Eye (tissue), 1 donor: ENCODE results near the gene FAM25G.
"Not testable (repeated sequence)": the region's sequence is repeated elsewhere in the genome, so short reads cannot be mapped to it uniquely, and the experiment has no call there.

Experiments
- DNase-seq: peaks from one replicate; pipeline ENCODE4 v3.0.0-alpha.2; 2015

The FAM25G gene

DNA sequence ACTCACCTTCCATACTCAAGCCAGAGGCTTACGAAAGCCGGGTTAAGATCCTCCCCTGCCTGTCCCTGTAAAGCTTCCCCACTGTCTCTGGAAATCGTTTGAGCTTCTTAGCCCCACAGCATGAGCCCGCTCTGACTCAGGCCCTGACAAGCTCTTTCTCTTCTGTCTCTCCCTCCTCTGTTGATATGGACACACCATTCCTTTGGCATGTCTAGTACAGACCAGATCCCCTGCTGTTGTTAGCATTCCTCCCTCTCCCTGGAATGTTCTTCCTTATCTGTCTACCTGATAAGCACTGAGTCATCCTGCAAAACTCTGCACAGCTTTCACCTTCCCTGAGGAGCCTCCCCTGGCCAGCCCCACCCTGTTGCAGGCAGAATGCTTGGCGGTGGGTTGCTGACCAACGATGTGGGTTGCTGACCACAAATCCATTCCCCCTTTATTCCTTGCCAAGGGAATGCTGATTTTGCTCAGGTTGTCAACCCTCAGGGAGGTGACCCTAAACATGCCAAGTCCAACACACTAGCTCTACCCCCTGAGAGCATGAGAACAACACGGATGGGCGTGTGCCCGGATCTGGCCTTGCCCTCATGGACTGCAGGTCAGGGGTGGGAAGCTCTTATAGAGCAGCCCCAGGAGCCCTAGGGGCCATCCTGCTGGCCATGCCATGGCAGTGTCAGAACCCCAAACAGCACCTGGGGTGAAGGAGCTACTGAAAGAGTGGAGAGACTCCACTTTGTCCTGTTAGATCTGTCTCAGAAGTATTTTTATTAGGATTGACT is 28.7 kb downstream of the FAM25G start:
- DNase-seq = not testable (repeated sequence)

DNA sequence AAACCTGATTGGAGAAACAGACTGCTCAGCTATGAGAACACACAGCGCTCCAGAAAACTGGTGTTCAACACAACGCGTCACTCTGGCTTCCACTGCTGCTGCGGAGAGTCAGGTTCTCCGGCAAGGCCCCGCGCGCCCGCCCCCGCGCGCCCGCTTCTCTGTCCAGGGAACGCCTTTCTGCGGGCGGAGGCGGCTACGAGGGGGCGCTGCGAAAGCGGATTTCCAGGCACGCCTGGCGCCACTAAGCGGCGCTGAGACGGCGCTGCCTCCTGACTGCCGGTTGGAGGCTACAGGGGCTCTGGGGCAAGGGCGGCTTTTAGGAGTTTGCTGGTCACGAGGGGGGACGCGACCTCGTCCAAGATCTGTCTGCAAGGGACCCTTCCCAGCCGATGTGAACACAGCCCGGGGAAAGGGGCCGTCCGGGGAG is 30.2 kb downstream of the FAM25G start:
- peak; percentile 82 for DNase-seq

DNA sequence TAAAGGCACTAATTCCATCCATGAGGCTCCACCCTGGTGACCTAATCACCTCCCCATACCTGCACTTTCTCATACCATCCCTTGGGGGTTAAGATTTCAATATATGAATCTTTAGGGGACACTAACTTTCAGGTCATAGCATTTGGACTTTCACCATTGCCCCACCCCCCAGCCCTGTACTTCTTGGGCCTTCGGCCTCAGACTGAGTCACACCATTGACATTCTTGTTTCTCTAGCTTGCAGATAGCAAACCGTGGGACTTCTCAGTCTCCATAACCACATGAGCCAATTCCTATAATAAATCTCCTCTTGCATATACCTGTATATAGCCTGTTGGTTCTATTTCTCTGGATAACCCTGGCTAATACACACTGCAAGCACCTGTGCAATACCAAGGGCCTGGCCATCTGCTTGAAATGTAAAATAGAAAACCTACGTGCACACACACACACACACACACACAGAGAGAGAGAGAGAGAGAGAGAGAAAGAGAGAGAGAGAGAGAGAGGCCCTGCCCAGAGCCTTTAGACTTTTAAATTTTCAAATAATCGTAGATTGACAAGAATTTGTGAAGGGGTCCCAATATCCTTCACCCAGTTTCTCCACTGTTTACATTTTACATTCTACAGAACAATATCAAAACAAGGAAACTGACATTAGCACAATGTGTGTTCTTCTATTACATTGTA is 32.9 kb downstream of the FAM25G start:
- no peak for DNase-seq

- DNase-seq = no peak
These were observed 33.7 kb downstream of the FAM25G start for GRCh38 chr10:47457826-47458225.

DNA sequence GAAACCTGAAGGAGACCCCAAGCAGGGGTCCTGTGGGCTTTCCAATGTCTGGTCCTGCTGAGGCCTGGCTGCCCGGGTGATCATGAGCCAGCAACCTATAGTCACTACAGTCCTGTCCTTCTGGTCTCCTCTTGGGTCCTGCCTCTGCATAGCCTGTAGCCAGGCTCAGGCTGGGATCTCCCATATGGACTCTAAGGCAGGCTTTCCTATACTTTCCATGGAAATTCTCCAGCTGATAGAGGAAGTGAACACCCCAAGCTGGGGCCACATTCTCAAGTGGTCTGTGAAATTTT is 34.0 kb downstream of the FAM25G start:
- DNase-seq = no peak

DNA sequence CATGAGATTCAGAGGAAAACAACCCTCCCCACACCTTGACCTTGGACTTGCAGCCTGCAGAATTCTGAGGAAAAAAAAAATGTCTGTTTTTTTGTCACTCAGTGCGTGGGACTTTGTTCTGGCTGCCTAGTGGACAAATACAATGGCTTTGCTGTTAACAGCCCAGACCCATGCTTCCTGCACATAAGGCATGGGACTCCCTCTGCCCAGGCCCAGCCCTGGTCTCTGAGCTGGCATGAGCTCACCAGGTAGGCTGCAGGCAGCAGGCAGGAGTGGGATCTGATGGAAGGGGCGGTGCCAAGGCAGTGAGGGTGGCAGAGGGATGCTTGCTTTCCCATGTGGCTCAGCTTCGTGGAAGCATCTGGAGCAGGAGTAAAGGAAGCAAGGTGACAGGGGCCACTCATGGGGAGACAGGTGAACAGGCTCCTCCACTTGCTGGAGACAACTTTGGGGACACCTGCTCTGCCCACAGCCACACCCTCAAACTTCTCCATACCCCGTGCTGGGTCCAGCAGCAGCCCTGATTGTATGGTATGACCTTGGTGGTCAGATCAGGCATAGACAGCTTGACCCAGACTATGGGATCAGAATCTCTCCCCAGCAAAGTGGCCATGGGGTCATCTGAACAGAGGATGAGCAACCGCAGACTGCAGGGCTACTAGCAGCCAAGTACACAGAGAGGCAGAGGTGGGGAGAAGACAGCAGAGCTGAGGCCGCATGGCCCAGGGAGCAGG is 34.5 kb downstream of the FAM25G start:
- no peak for DNase-seq

DNA sequence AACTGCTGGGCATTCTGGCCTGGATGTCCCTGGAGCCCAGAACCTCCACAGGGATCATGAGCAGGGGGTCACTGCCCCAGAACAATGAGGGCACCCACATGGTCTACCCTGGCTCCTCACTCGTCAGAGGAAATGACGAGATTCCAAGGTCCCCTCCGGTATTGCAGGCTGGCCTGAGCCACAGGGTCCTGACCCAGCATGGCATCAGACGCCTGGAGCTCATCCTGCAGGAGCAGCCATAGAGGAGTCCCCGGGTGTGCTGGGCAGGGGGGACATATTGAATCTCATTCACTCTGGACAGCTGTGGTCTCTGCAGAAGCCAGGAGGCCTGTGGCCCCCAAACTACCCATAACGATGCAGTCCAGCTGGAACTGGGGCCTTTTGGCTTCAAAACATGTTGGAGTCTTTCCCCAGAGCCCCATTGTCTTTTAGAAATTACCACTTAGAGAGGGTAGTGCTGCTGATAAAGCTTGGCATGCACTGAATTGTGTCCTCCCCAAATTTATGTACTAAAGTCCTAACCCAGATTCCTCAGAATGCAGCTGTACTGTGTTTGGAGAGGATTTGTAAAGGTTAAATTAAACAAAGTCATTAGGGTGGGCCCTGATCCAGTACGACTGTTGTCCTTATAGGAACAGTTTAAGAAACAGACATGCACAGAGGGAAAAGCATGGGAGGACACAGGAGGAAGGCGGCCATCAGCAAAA is 35.3 kb downstream of the FAM25G start:
- DNase-seq = no peak

GRCh38 chr10:47455350-47456078 is 36.0 kb downstream of the FAM25G start:
- not testable (repeated sequence) for DNase-seq

DNA sequence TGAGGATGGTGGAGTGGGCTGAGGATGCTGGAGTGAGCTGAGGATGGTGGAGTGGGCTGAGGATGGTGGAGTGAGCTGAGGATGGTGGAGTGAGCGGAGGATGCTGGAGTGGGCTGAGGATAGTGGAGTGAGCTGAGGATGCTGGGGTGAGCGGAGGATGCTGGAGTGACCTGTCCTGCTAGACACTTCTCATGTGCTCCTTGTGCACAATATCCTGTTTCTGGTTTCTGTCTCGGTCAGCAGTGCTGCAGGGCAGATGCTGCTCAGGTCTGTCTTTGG is 36.8 kb downstream of the FAM25G start:
- no peak for DNase-seq

GRCh38 chr10:47454008-47454779 is 37.3 kb downstream of the FAM25G start:
- no peak for DNase-seq

GRCh38 chr10:47453141-47454007 is 38.1 kb downstream of the FAM25G start:
- no peak for DNase-seq

DNA sequence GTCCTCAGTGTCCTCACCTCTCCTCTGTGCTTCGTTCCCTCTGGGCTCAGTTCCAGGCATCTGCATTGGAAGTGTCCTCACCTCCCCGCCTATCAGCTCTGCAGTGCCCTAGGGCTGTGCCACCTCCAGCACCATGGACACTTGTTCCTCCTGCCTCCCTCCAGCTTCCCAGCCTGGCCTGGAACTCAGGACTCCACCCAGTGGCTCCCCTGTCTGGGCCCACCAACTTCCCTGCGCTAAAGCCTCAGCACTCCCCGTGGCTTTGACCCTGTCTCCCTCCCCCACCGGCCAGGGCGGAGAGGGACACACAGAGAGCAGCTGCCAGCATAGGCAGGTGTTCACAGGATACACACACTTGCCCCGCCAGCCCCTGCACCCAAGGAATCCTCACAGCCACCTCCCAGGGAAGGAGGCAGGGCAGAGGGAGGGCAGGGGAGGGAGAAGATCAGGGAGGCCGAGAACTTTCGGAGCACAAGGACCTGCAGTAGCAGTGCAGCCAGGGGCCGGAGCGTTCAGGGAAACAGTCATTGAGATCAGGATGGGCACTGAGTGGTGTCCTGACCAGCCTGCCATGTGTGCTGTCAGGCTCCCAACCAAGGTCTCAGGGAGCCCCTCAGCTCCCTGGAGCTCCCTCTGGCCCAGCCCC is 38.9 kb downstream of the FAM25G start:
- no peak for DNase-seq

DNA sequence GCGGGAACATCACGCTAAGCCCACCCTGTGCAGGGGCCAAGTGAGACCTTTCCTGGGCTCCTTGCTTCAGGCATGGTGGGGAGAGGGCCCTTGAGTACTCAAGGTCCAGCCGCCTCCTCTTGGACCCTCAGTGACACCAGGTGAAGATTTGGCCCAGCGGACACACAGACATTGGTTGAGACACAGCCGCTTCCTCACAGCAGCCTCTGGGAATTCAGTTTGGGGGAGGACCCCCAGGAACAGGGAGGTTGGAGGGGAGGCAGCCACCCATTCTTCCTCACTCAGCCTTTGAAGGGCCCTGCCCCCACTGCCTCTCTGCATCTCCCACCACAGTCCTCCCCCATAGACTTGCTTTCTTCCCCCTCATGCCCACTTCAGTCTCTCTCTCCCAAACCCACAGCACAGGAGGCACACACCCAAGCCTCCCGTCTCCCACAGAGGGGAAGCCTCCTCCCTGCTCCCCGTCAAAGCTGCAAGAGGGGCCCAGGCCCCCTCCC is 39.5 kb downstream of the FAM25G start:
- DNase-seq = no peak

GRCh38 chr10:47451273-47451997 is 40.1 kb downstream of the FAM25G start:
- no peak for DNase-seq

- DNase-seq = no peak
These were observed 41.1 kb downstream of the FAM25G start for GRCh38 chr10:47450442-47450841.

- peak; percentile 51 for DNase-seq
These were observed 41.5 kb downstream of the FAM25G start for GRCh38 chr10:47449979-47450378.

- DNase-seq = peak; percentile 17
These were observed 42.2 kb downstream of the FAM25G start for GRCh38 chr10:47449102-47449978.

GRCh38 chr10:47447705-47448104 is 43.8 kb downstream of the FAM25G start:
- DNase-seq = no peak

DNA sequence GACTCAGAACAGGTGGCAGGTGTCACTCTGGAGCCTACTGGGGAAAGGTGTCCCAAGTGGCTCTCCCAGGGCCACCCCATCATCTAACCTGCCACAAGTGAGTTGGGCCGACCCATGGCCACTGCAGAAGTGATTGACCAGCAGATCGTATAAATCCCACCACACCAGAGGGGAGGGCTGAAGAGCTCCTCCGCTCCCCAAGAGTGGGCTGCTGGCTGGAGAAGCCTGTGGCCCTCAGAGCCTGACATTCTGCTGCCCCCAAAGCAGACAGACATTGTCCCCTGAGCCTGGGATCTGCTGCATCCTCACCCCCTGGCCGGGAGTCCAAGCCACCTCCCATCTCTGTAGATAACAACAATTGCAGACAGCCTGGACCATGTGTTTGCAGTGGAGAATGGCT is 44.3 kb downstream of the FAM25G start:
- DNase-seq = no peak
